ENCODE measurements around the gene DENND5A.

- peak in 1 of 4 experiments; percentile 7 for TF ChIP-seq CTCF (IDR thresholded peaks at IDR 0.05)
- TF ChIP-seq POLR2A (IDR thresholded peaks at IDR 0.05) = no peak
Observed at GRCh38 chr11:9259981-9260837, 4.9 kb downstream of the DENND5A start.
